Measurements from ENCODE around the gene KRT33B.

The KRT33B gene

GRCh38 chr17:41322903-41323895 is 46.4 kb downstream of the KRT33B start:
- no peak for DNase-seq

- peak; percentile 17 to 35 for DNase-seq
Measured at GRCh38 chr17:41322094-41322902, 47.3 kb downstream of the KRT33B start.

GRCh38 chr17:41318231-41318630 is 51.4 kb downstream of the KRT33B start:
- DNase-seq, result peak; percentile 4 to 55

- no peak for DNase-seq
Measured at GRCh38 chr17:41315814-41316445, 53.7 kb downstream of the KRT33B start.

- DNase-seq, result no peak
Measured at GRCh38 chr17:41315204-41315794, 54.3 kb downstream of the KRT33B start, which contains the start of gene KRTAP17-1. TSS of gene KRTAP17-1 (minus strand) at chr17:41315710. CDS start at chr17:41315650, 60 bp downstream.
